ENCODE measurements around the gene ZG16. TPM values are rescaled to one million over a fixed set of nuclear protein-coding genes. Genes with fewer than 3 reads are reported as not detected.

The ZG16 gene
- total and polyA plus RNA-seq, 9 of the 15 experiments (the other 6 are each of a cell fraction or from before 2014, with no cell fraction given), result 0.04 TPM; not detected in 8

DNA sequence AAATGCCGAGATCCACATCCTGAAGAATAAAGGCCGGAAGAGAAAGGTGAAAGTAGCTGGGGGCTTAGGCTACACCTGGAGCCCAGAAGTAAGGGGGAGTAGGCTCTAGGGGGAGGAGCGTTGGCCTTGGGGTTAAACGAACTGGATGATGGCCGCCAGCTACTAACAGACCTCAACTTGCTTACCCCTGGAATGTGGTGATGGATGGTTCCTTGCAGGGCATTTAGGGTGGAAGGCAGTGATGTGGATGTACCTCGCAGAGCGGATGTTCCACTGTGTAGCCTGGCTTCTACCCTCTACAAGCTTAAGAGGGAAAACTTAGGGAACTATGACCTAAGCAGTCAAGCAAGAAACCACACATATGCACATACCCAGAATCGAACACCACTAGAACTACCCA lies 26.0 kb downstream of the ZG16 start:
- intact Hi-C loops (cut with micrococcal nuclease) (no loop called here), in situ Hi-C loops (cut with MboI) (no loop called here)
- BruUV-seq (replicated peaks), result no TSS peak
- ChIA-PET POLR2A (interaction anchor here (0.5 to 6.0 kb wide), 12 partner anchors 12 to 796 kb away, joined by 3 to 114 read pairs (median 3); partner anchors contain the start of genes ALDOA, KIF22 and PAGR1), CTCF (ENCODE audit: low intra/inter-chr PET ratio) (no interaction called here)
- Histone ChIP-seq H3K36me3 (ENCODE audit: control insufficient read depth, insufficient read depth, low read length) (peaks cover 70% of the 10 kb centered on the region), H3K9me3 (replicated peaks; ENCODE audit: control insufficient read depth, insufficient read depth, low read depth, low read length) (no peaks in the 10 kb centered on the region), H3K4me2 (ENCODE audit: insufficient read depth, low read length) (peak overlapping the region; percentile 90), H3K27me3 (ENCODE audit: control insufficient read depth in 2 of 2, insufficient read depth in 2 of 2, low read length in 2 of 2) (no peaks in the 10 kb centered on the region), H2AFZ (ENCODE audit: low read depth, low read length) (no peak overlapping the region), H4K20me1 (replicated peaks; ENCODE audit: control insufficient read depth, insufficient read depth, low read length) (peaks cover 10% of the 10 kb centered on the region; the same call in 1 of the 2 replicates), H3K4me3 (0 out of 2 replicates have a peak overlapping the region, but pooled peaks have one; percentile 59), H3K27ac (ENCODE audit: extremely low read depth, low read depth, low read length) (peak overlapping the region; percentile 99), H3K79me2 (ENCODE audit: control insufficient read depth, insufficient read depth, low read length) (peaks cover 30% of the 10 kb centered on the region), H3K9ac (ENCODE audit: insufficient read depth in 1 of 2, low read depth in 2 of 2, low read length in 2 of 2) (peak overlapping the region; percentile 32 to 92; a peak in 3 of 4 replicates), H3K9me1 (ENCODE audit: control insufficient read depth, insufficient read depth, low read length) (no peaks in the 10 kb centered on the region), H3K4me1 (replicated peaks in 1 of 2; ENCODE audit: control insufficient read depth in 2 of 2, insufficient read depth in 2 of 2, low read length in 2 of 2) (peaks cover 20 to 30% of the 10 kb centered on the region in 2 experiments; a peak in 4 of 5 replicates)
- DNase-seq (ENCODE audit: extremely low read depth in 1 of 4, low spot score in 3 of 4) (no peak), ATAC-seq (no peak), FAIRE-seq (no peak)
- peak in 1 of 3 experiments; percentile 51 for TF ChIP-seq YY1 (IDR thresholded peaks at IDR 0.05; ENCODE audit: borderline replicate concordance in 1 of 3, control insufficient read depth in 1 of 3, extremely low read depth in 1 of 3, insufficient read depth in 3 of 3, insufficient read length in 1 of 3, insufficient replicate concordance in 2 of 3, low read depth in 1 of 3, low read length in 2 of 3)
- TF ChIP-seq, protein P1, sequence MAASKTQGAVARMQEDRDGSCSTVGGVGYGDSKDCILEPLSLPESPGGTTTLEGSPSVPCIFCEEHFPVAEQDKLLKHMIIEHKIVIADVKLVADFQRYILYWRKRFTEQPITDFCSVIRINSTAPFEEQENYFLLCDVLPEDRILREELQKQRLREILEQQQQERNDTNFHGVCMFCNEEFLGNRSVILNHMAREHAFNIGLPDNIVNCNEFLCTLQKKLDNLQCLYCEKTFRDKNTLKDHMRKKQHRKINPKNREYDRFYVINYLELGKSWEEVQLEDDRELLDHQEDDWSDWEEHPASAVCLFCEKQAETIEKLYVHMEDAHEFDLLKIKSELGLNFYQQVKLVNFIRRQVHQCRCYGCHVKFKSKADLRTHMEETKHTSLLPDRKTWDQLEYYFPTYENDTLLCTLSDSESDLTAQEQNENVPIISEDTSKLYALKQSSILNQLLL (CRISPR knock-in tag; IDR thresholded peaks at IDR 0.05; ENCODE audit: borderline replicate concordance), result no peak
- no peak for TF ChIP-seq ZNF174 (CRISPR knock-in tag; IDR thresholded peaks at IDR 0.05)
- WGBS (ENCODE audit: insufficient coverage, low coverage, missing lambda C conversion rate), result 73% methylated on average over 8 of the region's 8 CpGs
